HepG2 (cell line): Measurements from ENCODE around the gene PRSS50. TPM values are rescaled to one million over a fixed set of nuclear protein-coding genes. Genes with fewer than 3 reads are reported as not detected.

Experiments
- CEBPB ChIP-seq: IDR thresholded peaks from 2 replicates; pipeline ENCODE4 v1.6.1; 2011; ENCODE audit warnings: low read depth, low read length, improper control_type of control experiment, borderline replicate concordance
- NR2C2 ChIP-seq: sonication (generic); formaldehyde crosslinking; IDR thresholded peaks from 2 replicates; pipeline ENCODE4 v1.4.0; 2020; ENCODE audit warnings: missing genetic modification reagents, mild to moderate bottlenecking, moderate library complexity, borderline replicate concordance
- TBX3 ChIP-seq: fragments of 450-650 bp; IDR thresholded peaks from 2 replicates; pipeline ENCODE4 v1.6.1; 2017; ENCODE audit warnings: antibody characterized with exemption, mild to moderate bottlenecking, inconsistent platforms, borderline replicate concordance
- TIGD3 ChIP-seq: sonication (generic); formaldehyde crosslinking; IDR thresholded peaks from 2 replicates; pipeline ENCODE4 v1.5.1; 2020; ENCODE audit warnings: mild to moderate bottlenecking, missing genetic modification reagents, borderline replicate concordance
- ZNF3 ChIP-seq: IDR thresholded peaks from 2 replicates; pipeline ENCODE4 v1.7.0; 2017; ENCODE audit warnings: inconsistent platforms
- polyA plus RNA-seq, 8 experiments: library from polyadenylated mRNA; depleted of rRNA in 3 of 8; stranded (reverse) in 7 of 8; unstranded in 1 of 8; fragments of >200 nt; fragmentation: Illumina TruSeq in 4 of 8; extraction: Trizol in 4 of 8; gene quantifications; 2 replicates each; pipeline versions ENCODE4 v1.2.1 to v1.2.3, GENCODE V29; 2011 to 2016; ENCODE audit warnings: low read depth in 4 of 8, missing spikeins in 1 of 8, mixed read lengths in 1 of 8; ENCODE audit not compliant: insufficient read depth in 1 of 8
- total RNA-seq, 5 experiments: library from RNA; depleted of rRNA; stranded (reverse); fragments of >200 nt; fragmentation: Illumina TruSeq; extraction: Trizol; gene quantifications; 2 replicates each; pipeline ENCODE4 v1.2.3, GENCODE V29; 2016; ENCODE audit warnings: low read depth in 1 of 5
- TF ChIP-seq, protein P1 (sequence below): sonication (generic); formaldehyde crosslinking; IDR thresholded peaks from 2 replicates; pipeline ENCODE4 v1.4.0; 2020; ENCODE audit warnings: missing genetic modification reagents
- TF ChIP-seq, protein P2 (sequence below): sonication (generic); formaldehyde crosslinking; IDR thresholded peaks from 2 replicates; pipeline ENCODE4 v1.4.0; 2020; ENCODE audit warnings: missing genetic modification reagents, borderline replicate concordance

PRSS50 gene
- total and polyA plus RNA-seq, 2 of the 13 experiments (the other 11 are each of a cell fraction or from before 2014, with no cell fraction given) = not detected

GRCh38 chr3:46693038-46693891 is 24.4 kb downstream of the PRSS50 start, which contains the start of gene ALS2CL (continued):
- TF ChIP-seq TBX3 = no peak
- TF ChIP-seq, protein P1, sequence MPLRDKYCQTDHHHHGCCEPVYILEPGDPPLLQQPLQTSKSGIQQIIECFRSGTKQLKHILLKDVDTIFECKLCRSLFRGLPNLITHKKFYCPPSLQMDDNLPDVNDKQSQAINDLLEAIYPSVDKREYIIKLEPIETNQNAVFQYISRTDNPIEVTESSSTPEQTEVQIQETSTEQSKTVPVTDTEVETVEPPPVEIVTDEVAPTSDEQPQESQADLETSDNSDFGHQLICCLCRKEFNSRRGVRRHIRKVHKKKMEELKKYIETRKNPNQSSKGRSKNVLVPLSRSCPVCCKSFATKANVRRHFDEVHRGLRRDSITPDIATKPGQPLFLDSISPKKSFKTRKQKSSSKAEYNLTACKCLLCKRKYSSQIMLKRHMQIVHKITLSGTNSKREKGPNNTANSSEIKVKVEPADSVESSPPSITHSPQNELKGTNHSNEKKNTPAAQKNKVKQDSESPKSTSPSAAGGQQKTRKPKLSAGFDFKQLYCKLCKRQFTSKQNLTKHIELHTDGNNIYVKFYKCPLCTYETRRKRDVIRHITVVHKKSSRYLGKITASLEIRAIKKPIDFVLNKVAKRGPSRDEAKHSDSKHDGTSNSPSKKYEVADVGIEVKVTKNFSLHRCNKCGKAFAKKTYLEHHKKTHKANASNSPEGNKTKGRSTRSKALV (CRISPR knock-in tag) = no peak
- no peak for TF ChIP-seq CEBPB
- TF ChIP-seq, protein P2, sequence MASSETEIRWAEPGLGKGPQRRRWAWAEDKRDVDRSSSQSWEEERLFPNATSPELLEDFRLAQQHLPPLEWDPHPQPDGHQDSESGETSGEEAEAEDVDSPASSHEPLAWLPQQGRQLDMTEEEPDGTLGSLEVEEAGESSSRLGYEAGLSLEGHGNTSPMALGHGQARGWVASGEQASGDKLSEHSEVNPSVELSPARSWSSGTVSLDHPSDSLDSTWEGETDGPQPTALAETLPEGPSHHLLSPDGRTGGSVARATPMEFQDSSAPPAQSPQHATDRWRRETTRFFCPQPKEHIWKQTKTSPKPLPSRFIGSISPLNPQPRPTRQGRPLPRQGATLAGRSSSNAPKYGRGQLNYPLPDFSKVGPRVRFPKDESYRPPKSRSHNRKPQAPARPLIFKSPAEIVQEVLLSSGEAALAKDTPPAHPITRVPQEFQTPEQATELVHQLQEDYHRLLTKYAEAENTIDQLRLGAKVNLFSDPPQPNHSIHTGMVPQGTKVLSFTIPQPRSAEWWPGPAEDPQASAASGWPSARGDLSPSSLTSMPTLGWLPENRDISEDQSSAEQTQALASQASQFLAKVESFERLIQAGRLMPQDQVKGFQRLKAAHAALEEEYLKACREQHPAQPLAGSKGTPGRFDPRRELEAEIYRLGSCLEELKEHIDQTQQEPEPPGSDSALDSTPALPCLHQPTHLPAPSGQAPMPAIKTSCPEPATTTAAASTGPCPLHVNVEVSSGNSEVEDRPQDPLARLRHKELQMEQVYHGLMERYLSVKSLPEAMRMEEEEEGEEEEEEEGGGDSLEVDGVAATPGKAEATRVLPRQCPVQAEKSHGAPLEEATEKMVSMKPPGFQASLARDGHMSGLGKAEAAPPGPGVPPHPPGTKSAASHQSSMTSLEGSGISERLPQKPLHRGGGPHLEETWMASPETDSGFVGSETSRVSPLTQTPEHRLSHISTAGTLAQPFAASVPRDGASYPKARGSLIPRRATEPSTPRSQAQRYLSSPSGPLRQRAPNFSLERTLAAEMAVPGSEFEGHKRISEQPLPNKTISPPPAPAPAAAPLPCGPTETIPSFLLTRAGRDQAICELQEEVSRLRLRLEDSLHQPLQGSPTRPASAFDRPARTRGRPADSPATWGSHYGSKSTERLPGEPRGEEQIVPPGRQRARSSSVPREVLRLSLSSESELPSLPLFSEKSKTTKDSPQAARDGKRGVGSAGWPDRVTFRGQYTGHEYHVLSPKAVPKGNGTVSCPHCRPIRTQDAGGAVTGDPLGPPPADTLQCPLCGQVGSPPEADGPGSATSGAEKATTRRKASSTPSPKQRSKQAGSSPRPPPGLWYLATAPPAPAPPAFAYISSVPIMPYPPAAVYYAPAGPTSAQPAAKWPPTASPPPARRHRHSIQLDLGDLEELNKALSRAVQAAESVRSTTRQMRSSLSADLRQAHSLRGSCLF (CRISPR knock-in tag) = no peak
- TF ChIP-seq ZNF3 (CRISPR knock-in tag) = no peak
- no peak for TF ChIP-seq NR2C2 (CRISPR knock-in tag)
- no peak for TF ChIP-seq TIGD3 (CRISPR knock-in tag)
